Inflammatory macrophage treated with lipopolysaccharide for 4 hours (primary cell): ENCODE data around the gene KDELR3.

ENCODE experiments used
- DNase-seq: peaks from one replicate; pipeline ENCODE4 v3.0.0-alpha.2; 2020

Gene KDELR3

DNA sequence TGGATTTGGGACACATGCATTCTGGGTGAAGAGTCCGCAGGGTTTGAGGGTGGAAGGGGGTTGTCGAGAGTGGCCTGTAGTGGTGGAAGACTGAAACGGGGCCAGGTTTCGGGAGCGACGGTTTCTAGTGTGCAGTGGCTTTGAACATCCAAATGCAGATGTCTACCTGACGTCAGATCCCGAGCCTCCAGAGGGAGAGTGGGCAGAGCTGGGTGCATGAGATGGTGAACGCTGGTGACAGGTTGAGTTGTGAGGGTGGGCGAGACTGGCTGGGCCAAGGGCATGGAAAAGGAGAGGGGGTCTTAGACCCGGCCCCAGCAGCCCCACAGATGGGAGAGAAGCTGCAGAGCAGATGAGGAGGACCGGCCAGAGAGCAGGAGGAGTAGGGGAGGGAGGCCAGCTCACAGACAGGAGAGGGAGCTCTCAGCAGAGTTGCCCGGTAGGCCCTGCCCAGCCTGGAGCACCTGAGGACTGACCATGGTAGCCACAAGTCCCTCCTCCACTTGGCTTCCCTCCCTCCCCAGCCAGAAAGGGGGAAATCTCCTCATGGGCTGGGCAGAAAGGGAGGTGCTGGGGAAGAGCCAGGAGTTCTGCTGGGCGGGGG is 27.0 kb upstream of the KDELR3 start:
- no peak for DNase-seq

- DNase-seq = no peak
Measured at GRCh38 chr22:38441620-38442287, 26.1 kb upstream of the KDELR3 start.

GRCh38 chr22:38442967-38443627 is 24.8 kb upstream of the KDELR3 start:
- DNase-seq = no peak

- no peak for DNase-seq
Measured at GRCh38 chr22:38443628-38444521, 24.0 kb upstream of the KDELR3 start.

DNA sequence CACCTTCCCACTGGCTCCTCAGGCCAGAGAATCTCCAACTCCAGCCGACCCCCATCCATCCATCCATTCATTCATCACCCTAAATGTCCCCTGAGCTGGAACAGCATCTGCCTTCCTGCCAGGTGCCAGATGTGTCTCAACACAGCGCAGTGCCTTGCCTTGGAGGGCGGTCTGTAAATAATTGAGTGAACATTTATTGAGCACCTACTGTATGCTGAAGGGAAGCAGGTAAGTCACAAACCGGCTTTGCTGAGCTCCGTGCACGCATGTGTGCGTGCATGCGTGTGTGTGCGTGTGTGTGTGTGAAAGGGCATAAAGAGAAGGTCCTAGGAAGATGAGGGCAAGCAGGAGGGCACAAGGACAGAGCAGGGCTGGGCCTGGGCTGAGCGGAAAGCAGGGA is 23.1 kb upstream of the KDELR3 start:
- no peak for DNase-seq

DNA sequence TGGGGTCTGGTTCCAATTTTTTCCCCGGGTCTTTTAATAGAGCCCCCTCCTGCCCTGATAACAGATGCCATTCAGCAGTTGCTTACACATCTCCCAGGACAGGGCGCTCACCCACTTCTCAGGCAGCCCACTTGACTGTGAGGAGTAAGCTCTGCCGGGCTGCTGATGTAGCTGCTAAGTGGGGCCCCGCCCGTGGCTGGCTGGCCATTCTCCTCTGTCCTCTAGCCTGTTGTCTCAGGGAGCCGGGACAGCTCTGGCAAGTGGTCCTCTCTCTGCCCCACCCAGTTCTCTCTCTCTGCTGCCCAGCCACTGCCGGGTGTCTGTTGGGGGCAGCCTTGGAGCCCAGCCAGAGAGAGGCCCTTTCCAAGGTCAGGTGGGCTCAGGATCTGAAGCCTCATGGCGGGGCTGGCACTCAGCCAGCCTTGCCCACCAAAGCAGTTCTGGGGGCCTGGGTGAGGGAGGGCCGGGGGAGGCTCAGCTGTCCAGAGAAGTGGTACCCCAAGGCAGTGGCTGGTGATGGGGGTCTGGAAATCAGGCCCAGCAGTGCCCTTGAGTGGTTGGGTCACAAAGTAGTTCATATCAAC is 21.8 kb upstream of the KDELR3 start:
- no peak for DNase-seq

- DNase-seq = no peak
Measured at GRCh38 chr22:38448945-38449745, 18.8 kb upstream of the KDELR3 start.

- no peak for DNase-seq
Measured at GRCh38 chr22:38449776-38450175, 18.1 kb upstream of the KDELR3 start.

GRCh38 chr22:38450234-38450797 is 17.6 kb upstream of the KDELR3 start:
- DNase-seq = no peak

GRCh38 chr22:38451404-38451803 is 16.5 kb upstream of the KDELR3 start:
- no peak for DNase-seq

DNA sequence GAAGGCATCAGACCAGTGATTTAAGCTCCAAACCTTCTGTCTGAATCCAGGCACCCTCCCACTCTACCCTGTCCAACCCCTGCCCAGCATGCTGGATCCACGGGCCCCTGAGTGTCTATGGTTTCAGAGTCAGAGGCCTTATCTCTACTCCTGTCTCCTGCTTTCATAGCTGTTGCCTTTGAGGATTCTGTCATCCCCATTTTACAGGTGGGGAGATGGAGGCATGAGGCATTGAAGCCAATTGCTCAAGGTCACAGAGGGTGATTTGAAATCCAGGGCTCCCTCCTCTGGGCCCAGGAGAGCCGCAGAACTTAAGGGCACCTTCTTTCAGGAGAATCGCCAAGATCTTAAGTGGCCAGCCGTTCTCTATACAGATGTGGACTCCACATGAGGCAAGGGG is 16.0 kb upstream of the KDELR3 start:
- no peak for DNase-seq

DNA sequence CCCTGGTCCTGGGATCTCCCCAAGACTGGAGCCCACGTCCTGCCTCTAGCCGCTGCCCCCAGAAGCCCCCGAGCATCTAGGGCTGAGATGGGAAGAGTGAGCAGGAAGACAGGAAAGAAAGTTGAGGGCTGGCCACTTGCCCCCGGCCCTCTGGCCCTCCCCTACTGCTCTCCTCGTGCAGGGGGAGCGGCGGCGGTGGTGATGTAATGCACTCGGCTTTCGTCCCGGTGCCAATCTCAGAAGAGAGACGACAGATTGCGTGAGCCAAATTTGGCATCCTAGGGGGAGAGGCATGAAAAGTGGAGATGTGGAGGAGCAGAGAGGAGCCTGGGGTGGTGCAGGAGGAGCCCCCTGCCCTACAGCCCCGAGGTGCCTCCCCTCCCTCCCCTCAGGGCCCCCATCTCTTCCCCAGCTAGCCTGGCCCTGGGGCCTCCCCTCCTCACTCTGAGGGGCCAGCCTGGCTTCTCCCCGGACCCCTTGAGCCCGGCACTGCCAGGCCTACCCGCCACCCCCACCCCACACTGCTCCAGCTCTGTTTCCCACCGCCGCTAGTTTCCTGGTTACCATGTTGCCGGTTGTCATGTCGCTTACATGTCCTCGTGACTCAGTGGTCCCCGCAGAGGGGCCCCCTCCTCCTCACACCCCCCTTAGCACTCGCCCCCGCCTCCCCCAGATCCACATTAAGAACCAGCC is 15.4 kb upstream of the KDELR3 start:
- no peak for DNase-seq

GRCh38 chr22:38453066-38453672 is 14.7 kb upstream of the KDELR3 start:
- DNase-seq = no peak

GRCh38 chr22:38453996-38454352 is 13.9 kb upstream of the KDELR3 start:
- no peak for DNase-seq

DNA sequence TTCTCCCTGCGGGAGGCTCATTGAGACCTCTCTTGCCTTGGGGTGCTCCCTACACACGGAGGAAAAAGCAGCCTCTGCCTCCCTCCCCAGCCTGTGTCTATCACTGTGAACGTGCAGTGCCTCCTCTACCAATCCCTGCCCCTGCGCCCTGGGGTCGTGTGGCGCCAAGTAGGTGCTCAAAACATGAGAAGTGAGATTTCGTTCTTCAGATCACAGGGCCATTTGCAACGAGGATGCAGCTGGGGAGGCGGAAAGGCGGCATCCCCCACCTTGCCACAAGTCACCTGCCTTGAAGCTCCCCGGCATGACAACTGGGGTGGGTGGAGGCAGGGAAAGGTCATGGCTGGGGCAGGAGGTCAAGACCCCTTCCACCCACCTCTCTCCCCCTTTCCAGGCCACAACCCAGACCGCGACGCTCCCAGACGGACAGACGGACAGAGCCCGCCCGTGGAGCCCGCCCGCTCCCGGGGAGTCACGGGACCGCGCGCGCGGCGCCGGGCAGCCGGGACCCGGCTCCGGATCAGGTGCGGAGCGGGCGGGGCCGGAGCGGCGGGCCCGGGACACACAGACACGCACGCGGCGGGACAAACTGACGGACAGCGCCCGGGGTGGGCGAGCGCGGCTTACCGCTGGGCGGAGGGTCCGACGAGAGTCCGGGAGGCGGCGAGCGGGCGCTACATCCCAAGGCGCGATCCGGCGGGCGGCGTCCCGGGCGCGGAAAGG is 13.4 kb upstream of the KDELR3 start:
- DNase-seq = no peak

DNA sequence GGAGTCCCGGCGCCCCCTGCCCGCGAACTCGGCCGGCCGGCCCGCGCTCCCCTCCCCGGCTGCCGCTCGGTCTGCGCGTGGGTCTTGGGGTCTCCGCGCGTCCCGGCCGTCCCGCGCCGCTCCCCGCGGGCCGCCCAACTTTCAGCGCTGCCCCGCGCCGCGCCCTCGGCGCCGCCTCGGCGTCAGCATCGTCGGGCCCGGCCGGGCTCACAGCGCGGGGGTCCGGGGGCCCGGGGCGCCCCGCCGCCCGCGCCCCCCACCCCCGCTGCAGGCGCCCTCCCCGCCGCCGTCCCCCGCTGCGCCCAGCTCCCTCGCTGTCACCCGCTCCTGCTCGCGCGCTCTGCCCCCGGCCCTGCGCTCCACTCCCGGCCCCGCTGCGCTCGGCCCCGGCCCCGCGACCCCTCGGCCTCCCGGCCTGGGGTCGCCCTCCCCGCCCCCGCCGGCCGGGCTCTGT is 12.8 kb upstream of the KDELR3 start, which contains the start of gene KCNJ4:
KCNJ4 (minus strand) TSS at position 124 of the 454 bp plus-strand sequence. CDS start 27,067 bp downstream, outside the sequence.
- DNase-seq = no peak

DNA sequence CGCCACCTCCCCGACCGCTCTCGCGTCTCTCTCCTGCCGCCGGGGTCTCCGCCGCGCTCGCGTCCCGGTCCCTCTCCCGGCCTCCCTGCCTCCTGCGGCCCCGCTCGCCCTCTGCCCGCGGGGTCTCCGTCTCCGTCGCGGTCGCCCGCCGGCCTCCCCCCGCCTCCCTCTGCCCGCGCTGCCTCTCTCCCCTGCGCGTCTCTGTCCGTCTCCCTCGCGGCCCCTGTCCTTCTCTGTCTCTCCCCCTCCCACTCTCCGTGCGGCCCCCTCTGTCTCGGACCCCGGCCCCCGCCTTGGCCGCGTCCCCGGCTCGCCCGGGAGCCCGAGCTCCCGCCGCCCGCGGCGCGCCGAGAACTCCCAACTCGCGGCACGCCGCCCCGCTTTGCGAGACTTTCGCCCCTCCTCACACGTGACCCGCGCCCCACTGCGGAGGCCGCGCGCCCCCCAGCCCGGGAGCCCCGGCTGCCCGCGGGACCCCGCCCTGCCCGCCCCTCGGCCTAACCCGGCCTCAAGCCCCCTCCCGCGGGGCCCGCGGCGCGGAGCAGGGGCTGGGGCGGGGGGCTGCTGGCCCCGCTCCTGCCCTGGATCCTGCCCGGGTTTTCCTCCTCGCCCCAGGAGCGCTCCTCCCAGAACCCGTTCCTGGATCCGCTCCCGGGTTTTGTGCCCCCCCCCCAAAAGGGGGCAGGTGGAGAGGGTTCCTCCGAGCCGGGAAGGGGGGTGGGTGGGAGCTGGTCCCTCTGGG is 12.2 kb upstream of the KDELR3 start:
- DNase-seq = no peak

GRCh38 chr22:38456272-38456835 is 11.5 kb upstream of the KDELR3 start:
- DNase-seq = no peak
